Measurements from ENCODE around the gene TFE3.
A peak's percentile ranks its signal among the peaks of the same experiment; 100 is the strongest.

Gene TFE3

DNA sequence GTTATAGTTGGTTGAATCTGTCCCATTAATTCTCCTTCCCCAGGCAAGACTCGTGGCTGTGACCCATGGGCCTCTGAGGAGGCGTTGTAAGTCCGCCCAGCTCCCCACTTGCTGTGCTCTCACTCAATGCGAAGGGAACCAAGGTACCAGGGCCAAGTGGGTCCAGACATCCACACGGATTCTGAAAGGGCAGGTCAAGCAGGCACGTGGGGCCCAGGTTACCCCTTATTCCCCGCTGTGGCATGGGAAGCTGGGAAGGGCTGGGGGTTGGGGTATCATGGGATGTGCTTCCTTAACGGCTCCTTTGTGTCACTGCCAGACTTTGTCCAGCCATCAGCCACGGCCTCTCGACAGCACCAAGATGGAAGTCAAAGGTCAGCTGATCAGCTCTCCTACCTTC lies 18.8 kb upstream of the TFE3 start:
- no peak for FAIRE-seq
- DNase-seq (ENCODE audit: low spot score): no peak

DNA sequence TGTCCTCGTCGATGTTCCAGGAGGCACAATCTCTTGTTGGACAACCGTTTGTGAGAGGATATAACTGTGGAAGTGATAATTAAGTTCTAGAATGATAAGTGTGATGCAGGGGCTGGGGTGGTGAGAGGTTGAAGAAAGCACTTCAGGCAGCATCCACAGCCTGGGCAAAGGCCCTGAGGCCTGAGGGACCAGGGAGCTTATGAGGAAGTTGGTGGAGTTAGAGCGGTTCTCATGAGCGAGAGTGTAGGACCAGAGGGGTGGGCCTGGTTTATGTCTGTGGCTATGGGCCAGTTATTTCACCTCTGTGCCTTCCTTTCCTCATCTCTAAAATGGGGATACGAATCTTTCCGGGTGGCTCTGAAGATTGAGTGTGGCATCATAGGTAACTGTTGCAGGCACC lies 18.3 kb upstream of the TFE3 start:
- FAIRE-seq (no peak), DNase-seq (ENCODE audit: low spot score) (no peak)

GRCh38 chrX:49060914-49061313 lies 17.8 kb upstream of the TFE3 start:
- FAIRE-seq (no peak), DNase-seq (ENCODE audit: low spot score) (no peak)

- DNase-seq (ENCODE audit: low spot score) (no peak), FAIRE-seq (no peak)
Observed at GRCh38 chrX:49059681-49060085, 16.5 kb upstream of the TFE3 start.

- no peak for DNase-seq (ENCODE audit: low spot score)
- FAIRE-seq: no peak
Observed at GRCh38 chrX:49059201-49059600, 16.0 kb upstream of the TFE3 start.

GRCh38 chrX:49058794-49059193 lies 15.6 kb upstream of the TFE3 start, which contains the start of gene CCDC120:
Gene CCDC120, plus strand, starts transcription at chrX:49058999. Its CDS starts 3,043 bp downstream, at chrX:49062042.
- DNase-seq (ENCODE audit: low spot score) (no peak), FAIRE-seq (no peak)

GRCh38 chrX:49054073-49054762 lies 11.1 kb upstream of the TFE3 start:
- DNase-seq (ENCODE audit: low spot score) (no peak), FAIRE-seq (no peak)

DNA sequence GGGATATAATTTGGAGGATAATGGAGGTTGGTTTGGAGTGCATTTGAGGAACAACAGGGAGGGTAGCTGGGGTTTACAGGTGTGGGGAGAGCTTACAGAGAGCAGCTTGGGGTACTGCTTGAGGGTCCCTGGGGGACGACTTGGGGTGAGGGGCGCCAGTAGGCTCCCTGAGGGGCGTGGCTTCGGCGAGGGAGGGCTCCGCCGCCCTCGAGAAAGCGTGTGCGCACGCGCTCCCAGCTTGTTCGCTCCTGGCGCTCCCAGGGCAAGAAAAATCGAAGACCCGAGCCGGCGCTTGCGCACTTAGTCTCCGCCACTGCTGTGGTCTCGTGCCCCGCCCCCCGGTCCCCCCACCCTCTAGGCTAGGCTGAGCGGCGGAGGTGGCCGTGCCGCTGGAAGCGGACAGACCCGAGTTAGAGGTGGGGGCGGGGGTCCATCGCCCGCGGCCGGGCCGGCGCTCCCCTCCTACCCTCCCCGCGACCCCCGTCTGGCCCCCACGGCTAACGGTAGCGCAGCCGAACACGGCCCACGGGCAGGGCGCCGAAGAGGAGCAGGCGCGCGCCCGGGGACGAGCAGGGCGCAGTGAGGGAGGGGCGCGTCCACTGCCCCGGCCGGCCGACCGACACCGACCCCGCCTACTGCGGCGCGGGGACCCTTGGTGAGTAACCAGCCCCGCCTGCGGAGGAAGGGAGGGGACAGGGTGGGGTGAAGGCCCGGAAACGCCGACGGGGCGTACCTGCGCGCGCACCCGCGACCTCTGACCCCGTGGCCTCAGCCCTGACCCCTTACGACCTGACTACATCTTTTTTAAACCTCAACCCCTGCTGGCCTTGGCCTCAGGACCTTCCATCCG lies 10.3 kb upstream of the TFE3 start:
- FAIRE-seq: peak; percentile 66

DNA sequence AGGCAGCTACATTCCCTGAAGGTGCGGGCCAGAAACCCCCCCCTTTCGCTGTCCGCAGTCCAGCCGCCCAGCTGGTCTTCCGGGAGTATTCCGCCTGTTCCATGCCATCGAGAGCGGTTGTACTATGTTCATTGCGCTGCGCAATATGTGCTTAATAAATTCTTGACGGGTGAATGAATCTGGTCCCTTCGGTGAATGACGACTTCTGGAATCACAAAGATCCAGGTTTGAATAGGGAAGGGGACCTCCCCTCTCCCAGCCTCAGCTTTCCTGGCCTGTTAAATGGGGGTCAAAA lies 777 bp upstream of the TFE3 start:
- no peak for DNase-seq (ENCODE audit: low spot score)
- no peak for FAIRE-seq

More for the DNA sequence above, 10.3 kb upstream of the TFE3 start:
- DNase-seq (ENCODE audit: low spot score): peak; percentile 85

DNA sequence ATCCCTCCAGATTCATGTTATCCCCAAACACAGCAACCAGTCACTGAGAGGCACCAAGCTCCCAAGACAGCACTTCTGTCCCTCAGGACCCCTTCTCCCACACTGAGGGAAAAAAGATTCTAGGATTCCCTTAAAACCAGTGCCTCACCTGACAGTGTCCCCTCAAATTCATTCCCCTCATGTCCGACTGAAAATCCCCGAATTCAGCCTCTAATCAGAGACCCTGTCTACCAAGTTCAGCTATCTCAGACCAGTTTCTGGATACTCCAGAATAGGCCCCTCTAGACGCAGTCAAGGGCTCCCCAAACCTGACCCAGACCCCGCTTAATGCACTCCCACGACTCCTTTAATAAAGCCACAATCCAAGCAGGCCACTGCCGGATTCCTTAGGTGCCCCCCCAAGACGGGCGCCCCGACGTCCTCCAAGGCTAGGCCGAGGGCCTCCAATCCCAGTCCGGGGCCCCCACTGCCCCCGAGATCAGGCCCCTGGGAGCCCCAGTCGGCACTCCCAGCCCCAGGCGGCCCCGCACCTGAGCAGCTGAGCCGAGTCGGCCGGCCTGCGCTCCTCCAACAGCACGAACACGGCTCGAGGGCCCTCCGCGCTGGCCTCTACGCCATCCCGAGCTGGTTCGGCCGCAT lies 457 bp downstream of the TFE3 start:
- FAIRE-seq (no peak), DNase-seq (ENCODE audit: low spot score) (no peak)

- DNase-seq (ENCODE audit: low spot score) (no peak), FAIRE-seq (no peak)
Observed at GRCh38 chrX:49041744-49042580, 1.2 kb downstream of the TFE3 start.

GRCh38 chrX:49040376-49040955 lies 2.7 kb downstream of the TFE3 start:
- FAIRE-seq: no peak

DNA sequence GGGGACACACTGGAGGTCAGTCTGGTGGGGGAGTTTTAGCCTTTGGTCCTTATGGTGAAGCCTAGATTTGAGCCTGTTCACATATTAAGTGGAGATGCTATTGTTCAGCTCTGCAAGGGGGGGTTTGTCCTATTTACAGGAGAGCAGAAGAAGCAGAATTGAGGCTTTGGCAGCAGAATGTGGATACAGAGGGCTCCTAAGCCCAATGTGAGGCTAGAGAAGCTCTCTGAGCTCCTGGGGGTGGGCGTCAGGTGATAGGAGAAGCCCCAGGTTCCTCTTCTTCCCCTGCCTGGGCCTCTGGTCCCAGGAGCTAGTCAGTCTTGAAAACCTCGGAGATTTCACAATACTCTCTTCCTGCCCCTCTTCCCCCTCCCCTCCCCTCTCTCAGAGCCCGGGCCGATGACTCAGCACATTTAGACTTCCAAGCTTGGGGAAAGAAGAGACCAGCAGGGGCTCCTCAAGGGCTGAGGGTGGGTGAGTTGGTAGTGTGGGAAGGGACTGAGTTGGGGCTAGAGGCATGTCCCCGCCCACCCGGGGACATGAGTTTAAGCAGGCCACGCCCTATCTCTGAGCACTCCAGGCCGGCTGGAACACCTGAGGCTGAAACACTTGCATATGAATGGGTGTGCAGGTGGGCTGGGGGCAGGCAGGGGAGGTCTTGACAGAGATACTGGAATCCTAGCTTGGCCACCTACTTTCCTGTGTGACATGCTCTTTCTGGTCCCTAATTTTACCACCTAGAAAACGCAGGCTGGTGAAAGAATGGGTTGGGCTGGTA lies 3.4 kb downstream of the TFE3 start:
- DNase-seq (ENCODE audit: low spot score) (peak; percentile 84), FAIRE-seq (no peak)

More at GRCh38 chrX:49040376-49040955, 2.7 kb downstream of the TFE3 start:
- DNase-seq (ENCODE audit: low spot score): no peak

- FAIRE-seq (no peak), DNase-seq (ENCODE audit: low spot score) (no peak)
Observed at GRCh38 chrX:49037883-49038475, 5.2 kb downstream of the TFE3 start.

GRCh38 chrX:49030283-49030682 lies 12.9 kb downstream of the TFE3 start:
- DNase-seq (ENCODE audit: low spot score) (no peak), FAIRE-seq (no peak)

DNA sequence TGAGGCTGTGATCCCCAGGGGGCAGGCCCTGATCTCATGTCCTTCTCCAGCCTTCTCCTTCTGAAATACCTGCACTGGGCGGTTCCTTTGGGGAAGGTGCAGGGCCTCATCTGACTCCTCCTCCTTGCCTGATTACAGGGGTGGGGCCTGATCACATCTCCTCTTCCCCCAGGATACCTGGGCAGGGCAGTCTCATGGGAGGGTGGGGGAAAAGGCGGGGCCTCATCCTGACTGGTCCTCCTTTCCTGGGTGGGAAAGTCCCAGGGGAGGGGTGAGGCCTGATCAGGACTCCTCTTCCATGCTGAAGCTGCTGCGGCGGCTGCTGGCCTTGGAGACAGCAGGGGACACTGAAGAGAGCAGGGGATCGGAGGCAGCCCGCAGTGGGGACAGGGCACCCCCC lies 13.3 kb downstream of the TFE3 start:
- no peak for DNase-seq (ENCODE audit: low spot score)
- FAIRE-seq: no peak

DNA sequence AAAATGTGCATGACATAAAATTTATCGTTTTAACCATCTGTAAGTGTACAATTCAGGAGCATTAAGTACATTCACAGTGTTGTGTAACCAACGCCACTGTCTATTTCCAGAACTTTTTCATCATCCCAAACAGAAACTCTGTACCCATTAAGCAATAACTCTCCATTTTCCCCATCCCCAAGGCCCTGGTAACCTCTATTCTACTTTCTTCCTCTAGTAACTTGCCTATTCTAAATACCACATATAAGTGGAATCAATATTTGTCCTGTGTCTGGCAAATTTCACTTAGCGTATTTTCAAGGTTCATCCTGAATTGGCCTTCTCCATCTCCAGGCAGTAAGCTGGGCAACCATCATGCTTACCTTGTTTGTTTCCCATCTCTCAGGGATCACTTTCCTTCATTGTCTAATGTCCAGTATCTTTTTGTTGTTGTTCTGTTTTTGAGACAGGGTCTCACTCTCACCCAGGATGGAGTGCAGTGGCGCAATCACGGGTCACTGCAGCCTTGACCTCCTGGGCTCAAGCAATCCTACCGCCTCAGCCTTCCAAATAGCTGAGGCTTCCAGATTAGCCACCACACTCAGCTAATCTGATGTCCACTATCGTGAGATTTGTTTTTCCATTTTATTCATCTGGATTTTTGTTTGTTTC lies 23.4 kb downstream of the TFE3 start:
- DNase-seq (ENCODE audit: low spot score) (no peak), FAIRE-seq (no peak)

GRCh38 chrX:49019050-49019449 lies 24.1 kb downstream of the TFE3 start:
- no peak for FAIRE-seq

GRCh38 chrX:49003696-49004095 lies 39.5 kb downstream of the TFE3 start:
- DNase-seq (ENCODE audit: low spot score) (no peak), FAIRE-seq (no peak)

More at GRCh38 chrX:49019050-49019449, 24.1 kb downstream of the TFE3 start:
- no peak for DNase-seq (ENCODE audit: low spot score)

Data from urothelium cell line (cell line).